Right hindlimb (tissue), 1 donor: ENCODE measurements around the gene PHACTR2.

ENCODE experiments used
- DNase-seq: peaks from one replicate; pipeline ENCODE4 v3.0.0-alpha.2; 2018

Gene PHACTR2

GRCh38 chr6:143743301-143744166, 65.8 kb downstream of the PHACTR2 start:
- DNase-seq, result peak; percentile 89

GRCh38 chr6:143744551-143745165, 66.9 kb downstream of the PHACTR2 start:
- no peak for DNase-seq

- DNase-seq, result peak; percentile 61
These were observed 67.7 kb downstream of the PHACTR2 start for GRCh38 chr6:143745166-143746133.

DNA sequence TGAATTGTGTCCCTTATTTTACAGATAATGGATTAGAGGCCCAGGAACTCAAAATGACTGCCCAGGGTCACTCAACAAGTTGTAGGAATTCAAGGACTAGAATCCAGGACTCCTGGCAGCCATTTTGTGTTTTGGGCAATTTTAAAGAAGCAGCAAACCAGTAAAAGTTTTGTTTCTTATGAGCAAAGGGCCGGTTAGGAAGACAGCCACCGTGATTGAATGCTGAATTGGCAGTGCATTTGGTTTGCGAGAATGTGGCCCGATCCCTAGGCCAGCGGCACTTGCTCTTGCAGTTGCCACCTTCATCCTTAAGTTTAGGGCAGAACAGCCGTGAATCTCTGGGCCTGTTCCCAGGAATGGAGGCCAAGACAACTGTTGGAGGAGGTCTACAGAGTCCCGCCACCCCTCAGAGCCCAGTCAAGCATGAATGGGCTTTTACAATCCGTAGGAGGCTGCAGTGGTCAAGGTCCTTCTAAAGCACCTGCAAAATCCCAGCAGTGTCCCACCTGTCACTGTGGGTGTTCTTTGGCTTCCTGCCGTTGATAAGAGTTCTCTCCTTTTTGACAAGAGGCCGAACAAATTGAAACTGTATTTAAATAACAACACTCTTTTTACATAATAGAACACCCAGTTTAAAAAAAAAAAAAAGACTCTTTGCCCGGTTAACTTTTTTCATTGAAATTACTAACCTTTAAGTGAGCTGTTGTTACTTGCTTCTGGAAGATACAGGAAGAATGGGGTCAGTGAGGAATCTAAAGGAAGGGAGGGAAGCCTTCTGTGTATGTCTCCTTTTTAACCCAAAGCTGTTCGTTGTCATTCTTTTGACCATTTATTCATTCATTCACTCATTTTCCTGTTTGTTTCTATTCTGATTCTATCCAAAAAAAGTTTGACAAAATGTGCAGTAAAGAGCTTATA, 68.7 kb downstream of the PHACTR2 start:
- DNase-seq, result peak; percentile 37

DNA sequence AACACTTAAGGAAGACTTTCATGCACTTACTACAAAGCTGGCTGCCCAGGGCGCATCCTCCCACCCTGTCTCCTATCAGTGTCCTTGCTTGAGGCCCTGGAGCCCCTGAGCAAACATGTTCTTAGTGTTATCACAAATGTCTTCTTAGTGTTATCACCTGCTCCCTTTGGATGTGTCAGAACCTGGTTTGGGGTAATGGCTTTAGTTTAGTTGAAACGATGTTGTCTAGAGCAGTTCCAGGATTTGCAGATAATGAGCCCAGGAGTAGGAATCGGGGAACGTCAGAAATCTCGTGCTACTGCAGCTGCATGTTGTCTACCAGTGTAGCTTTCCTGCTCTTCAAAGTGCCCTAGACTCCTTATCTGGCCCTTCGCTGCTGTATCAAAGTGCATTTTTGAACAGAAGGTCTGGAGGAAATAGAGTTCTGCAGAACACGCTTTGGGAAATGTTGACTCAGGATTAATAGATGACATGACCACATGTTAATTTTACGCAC, 69.6 kb downstream of the PHACTR2 start:
- no peak for DNase-seq

- no peak for DNase-seq
These were observed 72.1 kb downstream of the PHACTR2 start for GRCh38 chr6:143749891-143750290.

- DNase-seq, result no peak
These were observed 73.1 kb downstream of the PHACTR2 start for GRCh38 chr6:143750877-143751276.

DNA sequence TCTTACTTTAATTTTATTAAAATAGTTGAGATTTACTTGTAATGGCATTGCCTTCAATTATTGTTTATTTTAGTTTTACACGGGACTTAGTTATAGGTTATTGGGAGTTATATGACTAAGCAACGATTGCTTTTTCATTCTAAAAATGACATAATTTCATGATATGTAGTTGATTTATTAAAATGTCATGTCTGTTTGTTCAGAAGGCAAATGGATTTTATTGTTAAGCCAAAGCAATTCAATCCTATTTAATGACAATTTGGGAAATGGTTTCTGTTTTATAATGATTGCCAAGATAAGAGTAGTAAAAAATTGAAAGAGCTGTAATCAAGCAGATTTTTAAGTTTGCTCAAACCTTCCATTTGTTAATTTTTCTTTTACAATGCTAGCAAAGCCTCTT, 74.7 kb downstream of the PHACTR2 start:
- DNase-seq, result no peak

DNA sequence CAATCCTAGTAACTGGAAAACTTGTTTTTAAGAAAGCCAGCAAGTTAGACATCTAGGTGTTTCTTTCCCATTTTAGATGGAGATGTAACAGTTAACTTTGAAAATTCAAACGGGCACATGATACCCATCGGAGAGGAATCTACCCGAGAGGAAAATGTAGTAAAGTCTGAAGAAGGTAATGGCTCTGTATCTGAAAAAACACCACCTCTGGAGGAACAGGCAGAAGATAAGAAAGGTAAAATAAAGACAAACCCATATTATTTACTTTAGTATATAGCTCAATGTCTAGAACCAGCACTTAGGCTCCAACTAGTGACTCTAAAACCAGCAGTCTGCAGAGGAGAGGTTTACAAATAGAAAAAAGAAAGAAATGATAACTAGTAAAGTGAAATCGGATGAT, 75.9 kb downstream of the PHACTR2 start:
- no peak for DNase-seq

GRCh38 chr6:143754204-143754603, 76.4 kb downstream of the PHACTR2 start:
- DNase-seq, result no peak

DNA sequence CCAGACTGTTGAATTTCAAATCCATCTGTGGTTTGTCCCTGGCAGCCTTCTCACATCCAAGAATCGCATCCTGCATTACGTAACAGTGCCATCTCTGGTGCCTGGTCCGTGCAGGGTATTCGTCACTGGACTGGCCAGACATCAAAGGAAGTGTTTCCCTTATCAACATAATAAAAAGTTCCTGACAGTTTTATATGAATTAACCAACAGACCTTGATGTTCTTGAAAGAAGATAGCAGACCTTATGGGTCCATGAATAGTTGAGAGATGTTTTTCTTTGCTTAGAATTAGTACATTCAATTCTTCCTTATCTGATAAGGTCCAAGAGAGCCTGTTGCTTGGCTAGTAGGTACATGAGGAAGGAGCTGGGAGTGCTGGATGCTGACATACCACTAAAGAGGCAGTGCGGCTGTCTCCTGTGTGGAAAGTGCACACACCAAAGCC, 77.6 kb downstream of the PHACTR2 start:
- no peak for DNase-seq

DNA sequence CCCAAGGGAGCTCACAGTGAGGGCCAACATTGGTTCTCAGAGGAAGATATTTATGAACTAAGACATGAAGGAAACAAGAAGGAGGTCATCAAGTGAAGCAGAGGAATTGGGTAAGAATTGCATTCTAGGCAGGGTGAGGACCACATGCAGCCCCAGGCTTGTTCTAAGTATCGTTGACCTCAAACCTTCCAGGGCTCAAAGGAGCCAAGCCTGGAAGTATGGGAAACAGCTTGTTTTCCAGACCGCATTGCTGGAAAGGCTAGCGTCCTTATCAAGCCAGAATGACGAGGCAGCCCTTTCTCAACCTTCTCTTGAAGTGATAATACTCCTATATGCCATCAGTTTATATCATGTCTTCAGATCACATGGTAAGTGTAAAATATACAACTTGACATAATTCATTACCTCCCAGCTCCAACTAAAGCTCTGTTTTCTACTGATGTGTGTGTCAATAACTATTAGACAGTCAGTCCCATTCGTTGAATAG, 79.6 kb downstream of the PHACTR2 start:
- DNase-seq, result no peak

DNA sequence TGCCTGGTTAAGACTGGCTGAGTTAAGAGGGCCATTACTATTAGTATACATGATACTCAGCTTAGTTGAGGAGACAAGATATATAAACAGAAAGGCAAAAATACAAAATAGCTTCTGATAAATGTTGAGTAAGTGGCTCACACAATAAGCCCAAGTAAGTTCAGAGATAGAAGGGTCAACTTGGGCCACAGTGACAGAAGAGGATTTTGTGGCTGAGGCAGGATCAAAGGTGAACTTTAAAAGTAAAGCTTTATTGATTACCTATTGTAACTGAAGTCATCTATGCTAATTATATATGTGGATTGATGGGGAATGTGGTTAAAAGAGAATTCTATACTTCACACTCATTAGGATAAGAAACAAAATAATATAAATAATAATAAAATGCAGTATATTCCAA, 80.8 kb downstream of the PHACTR2 start:
- DNase-seq, result no peak

GRCh38 chr6:143759666-143760065, 81.9 kb downstream of the PHACTR2 start:
- DNase-seq, result no peak

GRCh38 chr6:143761074-143761473, 83.3 kb downstream of the PHACTR2 start:
- no peak for DNase-seq

- no peak for DNase-seq
These were observed 84.4 kb downstream of the PHACTR2 start for GRCh38 chr6:143762126-143762525.

DNA sequence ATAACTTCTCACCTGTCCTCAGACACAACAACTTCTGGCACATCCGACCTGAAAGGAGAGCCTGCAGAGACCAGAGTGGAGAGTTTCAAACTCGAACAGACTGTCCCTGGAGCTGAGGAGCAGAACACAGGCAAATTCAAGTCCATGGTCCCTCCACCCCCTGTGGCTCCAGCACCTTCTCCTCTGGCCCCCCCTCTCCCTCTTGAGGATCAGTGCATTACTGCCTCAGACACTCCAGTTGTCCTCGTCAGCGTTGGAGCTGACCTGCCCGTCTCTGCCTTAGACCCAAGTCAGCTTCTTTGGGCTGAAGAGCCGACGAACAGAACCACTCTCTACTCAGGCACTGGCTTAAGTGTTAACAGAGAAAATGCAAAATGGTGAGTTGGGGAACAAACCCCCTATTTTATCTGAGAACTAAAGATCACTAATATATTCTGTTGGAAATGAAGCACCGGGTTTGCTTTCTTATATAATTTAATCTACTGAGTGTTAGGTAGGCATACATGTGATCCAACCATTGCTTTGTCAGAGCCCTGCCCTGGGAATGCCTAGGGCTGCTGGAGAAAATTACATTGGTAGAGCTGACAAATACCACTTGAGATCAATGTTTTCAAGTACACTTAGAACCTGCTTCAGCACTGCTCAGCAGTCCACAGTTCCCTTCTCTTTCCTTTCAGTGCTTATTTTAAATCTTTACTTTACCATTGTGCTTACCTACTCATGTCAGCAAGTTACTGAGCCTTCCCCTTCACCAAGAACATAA, 87.8 kb downstream of the PHACTR2 start:
- DNase-seq, result no peak

DNA sequence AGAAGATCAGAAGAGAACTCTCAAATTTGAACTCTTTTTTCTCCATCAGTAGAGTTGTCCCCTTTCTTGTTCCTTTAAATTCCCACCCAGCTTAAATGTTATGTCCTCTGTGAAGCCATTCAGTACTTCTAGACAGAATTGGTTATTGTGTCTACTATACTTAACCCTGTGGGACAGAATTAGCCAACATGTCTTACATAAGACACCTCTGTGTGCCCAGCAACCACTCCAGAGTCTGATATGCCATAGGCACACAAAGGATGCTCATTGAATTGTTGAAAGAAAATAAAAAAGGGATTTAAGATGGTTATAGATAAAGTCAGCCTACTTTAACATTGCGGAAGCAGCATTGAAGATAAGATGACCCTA, 88.4 kb downstream of the PHACTR2 start:
- DNase-seq, result no peak

DNA sequence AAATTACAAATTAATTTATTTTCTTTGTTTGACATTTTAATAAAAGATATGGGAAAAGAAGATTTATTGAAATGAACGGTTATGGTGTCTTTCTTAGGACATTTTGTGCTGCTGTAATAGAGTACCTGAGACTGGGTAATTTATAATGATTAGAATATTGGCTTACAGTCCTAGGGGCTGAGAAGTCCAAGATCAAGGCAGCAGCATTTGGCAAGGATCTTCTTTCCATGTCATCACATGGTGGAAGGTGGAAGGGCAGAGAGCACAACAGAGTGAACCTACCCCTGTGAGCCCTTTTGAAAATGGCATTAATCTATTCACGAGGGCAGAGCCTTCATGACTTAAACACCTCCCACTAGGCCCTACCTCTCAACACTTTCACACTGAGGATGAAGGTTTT, 89.7 kb downstream of the PHACTR2 start:
- no peak for DNase-seq

DNA sequence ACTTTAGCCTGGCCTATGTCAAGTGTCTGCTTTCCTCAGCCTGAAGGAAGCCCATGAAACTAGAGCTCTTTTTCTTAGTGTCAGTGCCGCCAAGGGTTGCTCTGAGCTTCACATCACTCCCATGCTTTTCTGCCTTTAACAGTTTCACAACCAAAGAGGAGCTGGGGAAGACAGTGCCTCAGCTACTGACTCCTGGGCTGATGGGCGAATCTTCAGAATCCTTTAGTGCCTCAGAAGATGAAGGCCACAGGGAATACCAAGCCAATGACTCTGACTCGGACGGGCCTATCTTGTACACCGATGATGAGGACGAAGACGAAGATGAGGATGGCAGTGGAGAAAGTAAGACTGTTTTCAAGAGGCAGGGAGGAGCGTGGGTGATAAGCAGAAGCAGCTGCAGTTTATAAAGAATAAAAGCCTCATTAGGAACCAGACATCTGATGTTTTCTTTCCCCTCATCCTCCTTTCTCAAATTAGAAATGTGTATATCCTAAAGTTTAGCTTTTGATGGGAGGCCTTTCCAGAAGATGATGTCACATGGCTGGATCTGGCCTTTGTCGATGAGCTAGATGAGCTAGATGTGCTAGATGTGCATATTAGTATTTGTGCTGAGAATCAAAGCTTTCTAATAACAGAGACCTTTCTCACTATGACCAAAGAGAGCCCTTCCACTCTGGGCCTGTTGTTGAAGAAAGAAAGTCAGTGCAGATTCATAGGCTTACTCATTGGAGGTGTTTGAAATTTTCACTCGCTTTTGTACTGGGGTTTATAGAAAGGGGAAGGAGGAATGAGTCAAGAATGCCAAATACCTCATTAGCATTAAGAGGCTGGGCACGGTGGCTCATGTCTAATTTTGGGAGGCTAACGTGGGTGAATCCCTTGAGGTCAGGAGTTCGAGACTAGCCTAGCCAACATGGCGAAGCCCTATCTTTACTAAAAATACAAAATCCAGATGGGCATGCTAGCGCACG, 94.6 kb downstream of the PHACTR2 start:
- DNase-seq, result no peak
